WTC11 (cell line): ENCODE results near the gene PHKA2. TPM values are rescaled to one million over a fixed set of nuclear protein-coding genes. Genes with fewer than 3 reads are reported as not detected.
"Not testable (repeated sequence)": the region's sequence is repeated elsewhere in the genome, so short reads cannot be mapped to it uniquely, and the experiment has no call there.

Experiments used
- ATAC-seq: fragments of 200-7000 bp; cut with Tn5 transposase; 2 replicates; pipeline ENCODE4 v1.10.0; 2021; ENCODE audit warnings: mild to moderate bottlenecking, moderate library complexity
- CTCF ChIA-PET: fragments of 300-600 bp; sonication (Branson Sonifier 250); formaldehyde crosslinking; loops from one replicate; lab custom pipeline; 2021; ENCODE audit warnings: antibody characterized with exemption; lab: Charles Lee
- POLR2A ChIA-PET: fragments of 350-600 bp; sonication (Branson Sonifier 250); formaldehyde crosslinking; loops from one replicate; lab custom pipeline; 2021; ENCODE audit warnings: antibody characterized with exemption; lab: Charles Lee
- DNase-seq: peaks from one replicate; pipeline ENCODE4 v3.0.0; 2021; ENCODE audit warnings: low spot score
- H3K27ac Mint-ChIP-seq: 2 replicates; pipeline ENCODE4 v1.8.0; 2021; ENCODE audit warnings: mixed read lengths
- H3K27me3 Mint-ChIP-seq: 2 replicates; pipeline ENCODE4 v1.8.0; 2021; ENCODE audit warnings: low read depth, mild to moderate bottlenecking, moderate library complexity, mixed read lengths
- H3K36me3 Mint-ChIP-seq: 2 replicates; pipeline ENCODE4 v1.8.0; 2021; ENCODE audit warnings: mixed read lengths
- H3K4me1 Mint-ChIP-seq: 2 replicates; pipeline ENCODE4 v1.8.0; 2022; ENCODE audit warnings: mixed read lengths
- H3K4me3 Mint-ChIP-seq: 2 replicates; pipeline ENCODE4 v1.8.0; 2021; ENCODE audit warnings: mild to moderate bottlenecking, moderate library complexity, mixed read lengths
- H3K9me3 Mint-ChIP-seq: 2 replicates; pipeline ENCODE4 v1.8.0; 2021; ENCODE audit warnings: mixed read lengths
- CREM ChIP-seq: sonication (generic); formaldehyde crosslinking; IDR thresholded peaks from 2 replicates; pipeline ENCODE4 v1.8.1; 2022; ENCODE audit warnings: mild to moderate bottlenecking, missing genetic modification reagents, moderate library complexity
- total RNA-seq: library from RNA; stranded (reverse); gene quantifications from 3 replicates; pipeline ENCODE4 v1.2.3, GENCODE V29; 2021
- TF ChIP-seq, protein P1 (sequence below): sonication (generic); formaldehyde crosslinking; IDR thresholded peaks from 2 replicates; pipeline ENCODE4 v1.8.0; 2022; ENCODE audit warnings: missing genetic modification reagents

Gene PHKA2
- total RNA-seq, 1 experiment from 2014 or later: 23.8 TPM

DNA sequence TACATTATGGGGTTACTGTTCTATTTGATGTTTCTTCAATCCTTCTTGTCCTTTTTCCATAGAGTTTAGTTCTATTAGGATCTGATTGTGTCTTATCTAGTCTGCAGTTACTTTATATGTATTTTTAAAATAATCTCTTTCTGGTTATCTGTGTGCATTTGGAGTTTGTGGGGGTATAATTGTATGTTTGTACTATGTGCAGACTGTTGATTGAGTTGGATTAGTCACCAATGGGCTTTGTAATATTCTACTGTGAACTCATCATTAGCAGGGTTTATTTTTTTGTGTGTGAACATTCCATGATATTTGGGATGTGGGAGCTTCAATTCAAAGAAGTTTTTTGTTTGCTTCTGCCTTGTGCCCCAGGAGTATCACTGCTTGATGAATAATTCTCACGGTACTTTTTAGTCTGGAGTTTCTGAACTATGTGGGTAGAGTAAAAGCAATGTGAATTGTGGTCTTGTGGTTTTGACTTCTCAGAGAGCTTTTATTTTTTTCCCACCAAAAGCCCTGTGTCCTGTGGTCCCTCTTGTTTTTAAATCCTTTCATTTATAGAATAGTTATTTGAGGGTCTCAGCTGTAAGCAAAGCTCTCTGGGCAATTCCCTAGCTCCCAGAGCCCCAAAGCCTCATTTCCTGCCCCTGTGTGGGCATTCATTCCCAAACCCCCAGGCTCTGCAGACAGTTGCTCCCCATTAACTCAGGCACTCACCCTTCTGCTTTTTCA, 127.8 kb downstream of the PHKA2 start (continued):
- TF ChIP-seq, protein P1, sequence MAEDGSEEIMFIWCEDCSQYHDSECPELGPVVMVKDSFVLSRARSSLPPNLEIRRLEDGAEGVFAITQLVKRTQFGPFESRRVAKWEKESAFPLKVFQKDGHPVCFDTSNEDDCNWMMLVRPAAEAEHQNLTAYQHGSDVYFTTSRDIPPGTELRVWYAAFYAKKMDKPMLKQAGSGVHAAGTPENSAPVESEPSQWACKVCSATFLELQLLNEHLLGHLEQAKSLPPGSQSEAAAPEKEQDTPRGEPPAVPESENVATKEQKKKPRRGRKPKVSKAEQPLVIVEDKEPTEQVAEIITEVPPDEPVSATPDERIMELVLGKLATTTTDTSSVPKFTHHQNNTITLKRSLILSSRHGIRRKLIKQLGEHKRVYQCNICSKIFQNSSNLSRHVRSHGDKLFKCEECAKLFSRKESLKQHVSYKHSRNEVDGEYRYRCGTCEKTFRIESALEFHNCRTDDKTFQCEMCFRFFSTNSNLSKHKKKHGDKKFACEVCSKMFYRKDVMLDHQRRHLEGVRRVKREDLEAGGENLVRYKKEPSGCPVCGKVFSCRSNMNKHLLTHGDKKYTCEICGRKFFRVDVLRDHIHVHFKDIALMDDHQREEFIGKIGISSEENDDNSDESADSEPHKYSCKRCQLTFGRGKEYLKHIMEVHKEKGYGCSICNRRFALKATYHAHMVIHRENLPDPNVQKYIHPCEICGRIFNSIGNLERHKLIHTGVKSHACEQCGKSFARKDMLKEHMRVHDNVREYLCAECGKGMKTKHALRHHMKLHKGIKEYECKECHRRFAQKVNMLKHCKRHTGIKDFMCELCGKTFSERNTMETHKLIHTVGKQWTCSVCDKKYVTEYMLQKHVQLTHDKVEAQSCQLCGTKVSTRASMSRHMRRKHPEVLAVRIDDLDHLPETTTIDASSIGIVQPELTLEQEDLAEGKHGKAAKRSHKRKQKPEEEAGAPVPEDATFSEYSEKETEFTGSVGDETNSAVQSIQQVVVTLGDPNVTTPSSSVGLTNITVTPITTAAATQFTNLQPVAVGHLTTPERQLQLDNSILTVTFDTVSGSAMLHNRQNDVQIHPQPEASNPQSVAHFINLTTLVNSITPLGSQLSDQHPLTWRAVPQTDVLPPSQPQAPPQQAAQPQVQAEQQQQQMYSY: no peak
- TF ChIP-seq CREM (CRISPR knock-in tag): no peak
- TF ChIP-seq, all 79 proteins: peak for 0

DNA sequence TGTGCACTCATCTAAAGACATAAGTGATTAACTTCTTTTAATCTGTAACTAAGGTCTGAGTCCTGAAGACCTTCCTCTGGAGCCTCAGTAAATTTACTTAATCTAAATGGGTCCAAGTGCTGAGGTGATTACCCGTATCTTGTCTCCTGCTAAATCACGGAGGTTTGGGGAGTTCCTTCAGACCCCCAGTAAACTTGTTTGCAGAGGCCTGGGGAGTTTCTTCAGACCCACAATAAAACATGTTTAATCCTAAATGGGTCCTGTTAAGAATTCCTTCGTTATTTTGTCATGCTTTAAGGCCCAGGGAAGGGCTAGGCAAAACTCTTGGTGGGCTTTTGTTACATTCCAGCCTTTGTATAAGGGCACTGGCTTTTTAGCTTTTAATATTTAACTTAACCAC, 136.0 kb downstream of the PHKA2 start:
- not testable (repeated sequence) for H3K27ac Mint-ChIP-seq

More for the DNA sequence above, 136.0 kb downstream of the PHKA2 start:
- H3K4me1 Mint-ChIP-seq, ATAC-seq, H3K27me3 Mint-ChIP-seq, DNase-seq, POLR2A ChIA-PET, H3K4me3 Mint-ChIP-seq, CTCF ChIA-PET: not testable (repeated sequence)
- Mint-ChIP-seq H3K9me3 (peaks cover 20% of the 10 kb centered on the region), H3K36me3 (peaks cover 11% of the 10 kb centered on the region)

Other genes starting within 250 kb of the PHKA2 start
- 6.0 to 8.2 TPM (median 6.1 TPM) in 3 replicates for gene ADGRG2, start 138.4 kb upstream of the PHKA2 start, total RNA-seq